ENCODE measurements around the gene LRP1B.
"Not testable (repeated sequence)": the region's sequence is repeated elsewhere in the genome, so short reads cannot be mapped to it uniquely, and the experiment has no call there.

Gene LRP1B

GRCh38 chr2:140442319-140442718 lies 1688.5 kb downstream of the LRP1B start:
- Histone ChIP-seq H3K27me3 (no peaks in the 10 kb centered on the region), H3K9me3 (no peaks in the 10 kb centered on the region), H3K36me3 (no peaks in the 10 kb centered on the region), H3K27ac (no peak overlapping the region), H3K4me1 (ENCODE audit: control insufficient read depth in 1 of 2, insufficient read depth in 1 of 2, low read depth in 1 of 2, low read length in 1 of 2) (no peaks in the 10 kb centered on the region), H3K4me3 (ENCODE audit: low read depth in 1 of 2, low read length in 1 of 2) (no peak overlapping the region)
- TF ChIP-seq CTCF (IDR thresholded peaks at IDR 0.05): no peak

- no peaks in the 10 kb centered on the region for H3K27me3 ChIP-seq
- no peak overlapping the region for H3K27ac ChIP-seq
- H3K4me3 ChIP-seq (ENCODE audit: low read depth in 1 of 2, low read length in 1 of 2): no peak overlapping the region
- no peak for TF ChIP-seq CTCF (IDR thresholded peaks at IDR 0.05)
- H3K4me1 ChIP-seq (ENCODE audit: control insufficient read depth in 1 of 2, insufficient read depth in 1 of 2, low read depth in 1 of 2, low read length in 1 of 2): no peaks in the 10 kb centered on the region
- H3K9me3 ChIP-seq: no peaks in the 10 kb centered on the region
- no peaks in the 10 kb centered on the region for H3K36me3 ChIP-seq
These were observed 1690.0 kb downstream of the LRP1B start for GRCh38 chr2:140440815-140441214.

- H3K36me3 ChIP-seq: no peaks in the 10 kb centered on the region
- H3K9me3 ChIP-seq: no peaks in the 10 kb centered on the region
- H3K4me3 ChIP-seq (ENCODE audit: low read depth in 1 of 2, low read length in 1 of 2): no peak overlapping the region
- no peaks in the 10 kb centered on the region for H3K4me1 ChIP-seq (ENCODE audit: control insufficient read depth in 1 of 2, insufficient read depth in 1 of 2, low read depth in 1 of 2, low read length in 1 of 2)
- no peak overlapping the region for H3K27ac ChIP-seq
- TF ChIP-seq CTCF (IDR thresholded peaks at IDR 0.05): no peak
- H3K27me3 ChIP-seq: no peaks in the 10 kb centered on the region
These were observed 1693.9 kb downstream of the LRP1B start for GRCh38 chr2:140436936-140437335.

- not testable (repeated sequence) for H3K27me3 ChIP-seq; H3K4me3 ChIP-seq (ENCODE audit: low read depth in 1 of 2, low read length in 1 of 2); H3K27ac ChIP-seq; H3K4me1 ChIP-seq (ENCODE audit: control insufficient read depth in 1 of 2, insufficient read depth in 1 of 2, low read depth in 1 of 2, low read length in 1 of 2); H3K36me3 ChIP-seq; H3K9me3 ChIP-seq
These were observed 1703.8 kb downstream of the LRP1B start for GRCh38 chr2:140427033-140427432.

- no peaks in the 10 kb centered on the region for H3K36me3 ChIP-seq
- H3K27me3 ChIP-seq: no peaks in the 10 kb centered on the region
- no peaks in the 10 kb centered on the region for H3K9me3 ChIP-seq
- TF ChIP-seq CTCF (IDR thresholded peaks at IDR 0.05): no peak
- no peaks in the 10 kb centered on the region for H3K4me1 ChIP-seq (ENCODE audit: control insufficient read depth in 1 of 2, insufficient read depth in 1 of 2, low read depth in 1 of 2, low read length in 1 of 2)
- H3K27ac ChIP-seq: no peak overlapping the region
- H3K4me3 ChIP-seq (ENCODE audit: low read depth in 1 of 2, low read length in 1 of 2): no peak overlapping the region
These were observed 1706.3 kb downstream of the LRP1B start for GRCh38 chr2:140424471-140424870.

GRCh38 chr2:140422759-140423158 lies 1708.1 kb downstream of the LRP1B start:
- Histone ChIP-seq H3K9me3 (no peaks in the 10 kb centered on the region), H3K27me3 (no peaks in the 10 kb centered on the region), H3K4me1 (ENCODE audit: control insufficient read depth in 1 of 2, insufficient read depth in 1 of 2, low read depth in 1 of 2, low read length in 1 of 2) (no peaks in the 10 kb centered on the region), H3K36me3 (no peaks in the 10 kb centered on the region), H3K4me3 (ENCODE audit: low read depth in 1 of 2, low read length in 1 of 2) (no peak overlapping the region), H3K27ac (no peak overlapping the region)
- no peak for TF ChIP-seq CTCF (IDR thresholded peaks at IDR 0.05)

Data from neutrophil (primary cell).